G401.6 (cell line): ENCODE measurements around the gene NEGR1.

Experiments
- FAIRE-seq: peaks from 2 replicates; lab custom pipeline; 2012; peaks lifted over from hg19 to GRCh38; lab: Jason Lieb, UNC

Gene NEGR1

DNA sequence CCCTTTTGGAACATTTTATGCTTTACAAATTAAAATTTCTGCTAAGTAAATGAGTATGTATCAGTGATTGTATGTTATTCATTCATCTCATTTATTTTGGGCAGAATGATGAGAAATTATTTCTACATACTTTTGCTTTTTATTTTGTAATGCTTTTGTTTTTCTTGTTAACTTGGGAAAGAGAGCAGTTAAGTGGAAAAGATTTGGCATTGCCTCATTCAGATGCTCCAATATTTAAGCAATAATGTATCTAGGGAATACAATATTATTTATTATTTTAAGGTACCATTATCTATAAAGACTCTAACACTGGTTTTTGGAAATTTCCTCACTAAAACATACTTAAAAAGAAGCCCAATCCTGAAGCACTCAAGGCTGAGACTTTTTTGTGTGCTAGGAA lies 431.8 kb downstream of the NEGR1 start:
- no peak for FAIRE-seq

DNA sequence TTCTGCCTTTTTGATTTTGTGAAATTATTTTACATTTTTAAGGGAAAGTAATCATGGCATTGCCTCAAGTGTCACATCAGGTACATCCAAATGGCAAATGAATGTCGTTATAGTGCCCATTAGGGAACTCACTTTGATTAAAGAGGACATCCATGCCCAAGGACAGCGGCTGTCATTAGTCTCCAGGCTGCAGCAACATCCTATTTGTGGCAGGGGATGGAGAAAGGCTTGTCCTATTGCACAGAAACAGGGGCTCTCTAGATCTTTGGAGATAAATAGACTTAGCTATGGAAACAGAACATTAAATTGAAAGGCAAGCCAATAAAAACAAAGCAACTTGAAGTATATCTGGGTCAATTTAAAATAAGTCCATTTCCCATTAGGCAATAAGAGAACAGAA lies 439.3 kb downstream of the NEGR1 start:
- no peak for FAIRE-seq

DNA sequence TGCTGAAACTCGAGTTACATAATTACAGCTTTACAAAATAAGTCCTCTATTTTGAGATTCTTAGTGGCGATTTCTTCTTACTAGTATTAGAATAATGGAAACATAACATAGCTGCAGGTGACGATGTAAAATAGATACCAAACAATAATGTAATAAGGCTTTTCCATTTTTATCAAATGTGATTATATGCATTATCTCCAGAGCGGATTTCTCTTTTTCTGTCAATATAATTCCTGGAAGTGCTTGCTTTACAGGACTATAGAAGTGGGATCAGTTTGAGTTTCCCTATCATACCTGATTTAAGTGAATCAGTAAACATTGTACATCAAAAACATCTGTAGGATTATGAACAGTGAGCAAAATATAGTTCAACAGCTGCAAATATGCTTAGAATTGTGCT lies 442.5 kb downstream of the NEGR1 start:
- FAIRE-seq: no peak

DNA sequence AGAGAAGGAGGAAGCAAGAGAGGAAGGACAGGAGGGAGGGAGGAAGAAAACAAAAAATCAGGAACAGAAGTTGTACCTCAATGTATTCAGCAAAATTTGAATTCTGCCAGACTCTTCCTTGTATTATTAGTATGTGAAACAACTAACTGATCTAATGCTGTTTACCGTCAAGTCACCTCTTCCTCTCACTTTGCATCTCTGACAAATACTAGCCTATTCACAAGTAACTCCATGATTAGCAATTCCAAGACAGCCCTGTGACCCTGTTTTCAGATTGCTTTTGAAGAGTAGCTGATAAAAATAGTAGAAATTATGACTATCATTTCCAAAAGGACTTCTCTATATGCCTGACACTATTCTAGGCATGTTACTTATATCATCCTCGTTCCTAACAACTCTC lies 445.4 kb downstream of the NEGR1 start:
- FAIRE-seq: no peak

DNA sequence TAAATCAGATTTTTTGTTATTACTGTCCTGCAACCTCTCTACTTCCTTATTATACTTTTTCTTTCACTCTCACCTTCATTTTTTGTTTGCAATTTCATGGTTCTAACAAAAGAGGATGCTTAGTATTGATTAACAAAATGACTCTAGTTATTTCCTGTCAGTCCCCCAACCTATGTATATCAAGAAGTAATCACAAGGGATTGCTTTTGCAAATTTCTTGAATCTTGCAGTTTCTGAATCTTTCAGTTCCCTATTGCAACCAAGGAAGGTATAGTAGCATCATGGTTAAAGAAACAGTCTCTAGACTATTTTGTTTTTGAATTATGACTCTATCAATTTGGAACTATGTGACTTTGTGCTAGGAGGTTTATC lies 446.9 kb downstream of the NEGR1 start:
- FAIRE-seq: no peak

DNA sequence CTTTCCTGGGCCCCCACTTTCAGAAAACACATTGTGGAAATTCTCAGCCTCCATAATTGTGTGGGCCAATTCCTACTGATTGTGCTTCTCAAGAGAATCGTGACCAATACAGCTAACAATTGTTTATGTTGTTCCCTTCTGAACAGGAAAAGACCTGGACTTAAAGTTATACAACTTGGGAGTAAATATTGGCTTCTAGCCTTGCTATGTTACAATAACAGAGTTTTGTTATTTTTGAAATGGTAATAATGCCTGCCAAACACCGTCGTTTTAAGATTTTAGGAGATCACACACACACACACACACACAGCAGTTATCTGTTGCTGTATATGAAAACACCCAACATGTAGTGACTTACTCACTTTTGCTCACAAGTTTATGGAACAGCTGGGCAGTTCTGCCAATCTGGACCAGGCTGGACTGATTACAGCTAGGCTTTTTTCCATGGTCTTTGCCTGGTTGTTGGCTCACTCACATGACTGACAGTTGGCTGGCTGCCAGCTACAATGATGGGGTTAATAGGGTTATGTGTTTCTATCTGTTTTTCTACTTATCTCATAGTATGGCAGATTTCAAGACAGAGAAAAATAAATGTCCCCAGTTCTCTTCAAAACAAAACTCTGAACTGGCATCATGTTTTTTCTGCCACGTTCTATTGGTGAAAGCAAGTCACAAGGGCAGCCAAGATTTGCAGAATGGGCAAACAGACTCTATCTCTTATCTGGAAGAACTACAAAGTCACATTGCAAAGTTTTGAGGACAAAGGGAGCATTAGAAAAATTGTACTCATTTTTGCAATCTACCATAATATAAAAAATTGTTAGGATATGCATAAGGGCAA lies 447.5 kb downstream of the NEGR1 start:
- FAIRE-seq: no peak

DNA sequence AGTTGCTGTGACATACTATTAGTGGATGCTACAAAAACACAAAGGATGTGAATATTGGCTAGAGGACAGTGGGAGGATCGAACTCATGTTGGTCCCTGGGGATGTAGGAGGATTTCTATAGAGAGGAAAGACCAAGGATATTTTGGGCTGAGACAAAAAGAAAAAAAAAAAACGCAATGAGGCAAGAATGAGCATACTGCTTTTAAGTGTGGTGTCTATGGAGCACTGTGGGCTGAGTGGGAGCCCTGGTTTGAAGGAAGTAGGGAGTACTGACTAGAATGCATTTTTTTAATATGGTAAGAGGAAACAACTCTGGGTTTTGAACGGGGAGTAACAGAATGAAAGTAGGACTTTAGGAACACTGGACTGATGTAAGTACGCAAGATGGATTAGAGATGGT lies 450.7 kb downstream of the NEGR1 start:
- FAIRE-seq: no peak

DNA sequence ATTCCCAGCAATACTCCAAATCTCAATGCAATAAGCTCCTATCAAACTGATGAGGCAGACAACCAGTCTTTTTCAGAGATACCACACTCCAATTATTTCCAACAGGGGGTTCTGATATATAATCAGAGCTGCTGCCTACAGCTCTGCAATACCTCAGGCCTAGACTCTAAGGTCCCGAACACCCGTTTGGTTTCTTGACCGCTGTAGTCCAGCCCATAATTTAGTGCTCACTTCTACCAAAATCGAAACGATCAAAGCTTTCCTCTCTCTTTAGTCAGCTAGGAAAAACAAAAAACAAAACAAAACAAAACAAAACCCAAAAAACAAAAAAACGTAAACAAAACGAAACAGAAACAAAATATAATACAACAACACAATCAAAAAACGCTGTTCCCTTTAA lies 453.0 kb downstream of the NEGR1 start:
- no peak for FAIRE-seq

DNA sequence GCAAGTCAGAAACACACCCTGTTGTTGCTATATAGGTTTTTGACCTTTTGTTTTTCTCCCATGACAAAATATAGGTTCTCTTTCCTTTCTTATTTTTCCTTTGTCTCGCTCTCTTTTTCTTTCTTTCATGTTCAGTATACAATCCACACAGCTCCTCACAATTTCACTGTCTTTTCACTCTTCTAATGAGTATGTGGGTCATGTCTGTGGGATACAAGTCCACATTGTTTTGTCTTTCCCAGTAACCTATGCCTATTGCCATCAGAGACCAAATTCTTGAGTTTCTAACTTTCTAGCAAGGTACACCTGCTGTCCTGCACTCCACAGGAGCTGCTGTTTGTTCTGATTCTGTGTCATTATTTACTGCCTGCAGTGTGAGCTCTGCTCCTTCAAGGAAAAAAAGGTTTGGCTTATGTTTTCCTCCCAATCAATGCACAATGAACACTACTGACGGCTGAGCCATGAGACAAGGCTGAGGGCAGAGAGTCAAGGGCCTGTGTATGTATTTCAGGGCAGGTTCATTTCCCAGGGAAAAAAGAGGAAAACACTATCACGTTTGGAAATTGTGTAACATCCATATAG lies 453.8 kb downstream of the NEGR1 start:
- no peak for FAIRE-seq

DNA sequence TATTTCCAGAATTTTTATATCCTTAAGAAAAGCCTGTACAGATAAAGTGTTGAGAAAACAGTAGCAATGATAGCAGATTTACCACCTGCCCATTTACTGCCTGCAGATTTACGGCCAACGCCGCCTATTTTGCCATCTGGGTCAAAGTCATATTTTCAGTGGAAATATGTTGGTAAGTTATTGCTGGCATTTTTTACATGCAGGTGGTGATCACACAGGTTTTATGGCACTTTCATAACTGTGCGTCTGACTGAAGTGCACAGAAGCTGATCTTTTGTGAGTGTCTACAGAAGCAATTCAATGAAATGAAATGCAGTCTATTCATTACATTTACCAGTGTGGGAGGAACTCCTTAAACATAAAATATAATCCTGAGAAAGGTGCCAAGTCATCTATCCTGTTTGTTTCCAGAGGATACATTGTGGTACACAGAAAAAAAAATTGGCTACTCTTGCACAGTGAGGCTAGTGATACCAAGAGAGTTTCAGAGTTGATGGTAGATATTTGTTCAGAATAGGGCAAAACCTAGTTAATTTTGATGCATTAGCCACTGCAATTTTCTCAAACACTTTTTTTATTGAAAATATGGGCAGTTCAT lies 458.5 kb downstream of the NEGR1 start:
- FAIRE-seq: no peak

DNA sequence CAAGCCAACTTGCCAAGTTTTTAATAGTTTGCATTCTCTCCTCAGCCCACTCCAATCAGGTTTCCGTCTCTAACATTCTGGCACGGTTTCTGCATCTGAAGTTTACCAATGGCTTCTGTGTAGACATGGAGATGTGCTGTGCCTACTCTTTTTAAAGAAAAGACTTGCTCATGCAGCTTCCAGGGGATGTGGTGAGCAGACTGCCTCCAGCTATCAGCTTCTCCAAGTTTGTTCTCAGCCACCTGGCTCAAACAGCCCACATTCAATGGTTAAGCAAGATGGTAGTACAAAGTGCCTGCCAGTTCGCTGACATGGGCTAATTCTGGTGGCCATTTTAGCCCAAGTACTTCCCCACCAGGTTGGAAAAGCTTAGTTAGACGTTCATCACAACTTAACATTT lies 465.3 kb downstream of the NEGR1 start:
- FAIRE-seq: no peak

DNA sequence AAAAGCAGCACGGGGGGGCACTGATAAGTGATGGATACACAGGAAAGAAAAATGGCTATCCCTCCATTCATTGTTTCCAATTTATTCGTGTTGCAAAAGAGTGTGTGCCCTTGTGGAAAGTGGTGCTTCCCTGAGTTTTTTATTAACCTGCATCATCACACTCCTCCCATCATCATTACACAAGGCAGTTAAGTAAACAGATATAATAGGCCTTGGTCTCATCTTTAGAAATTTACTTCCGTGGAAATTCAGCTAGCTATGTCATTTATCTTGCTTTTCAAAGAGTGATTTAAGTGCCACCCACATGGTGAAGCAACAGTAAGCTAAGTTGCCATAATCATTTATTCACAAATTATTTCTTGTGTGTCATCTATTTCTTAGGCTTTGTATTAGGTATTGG lies 473.3 kb downstream of the NEGR1 start:
- no peak for FAIRE-seq

DNA sequence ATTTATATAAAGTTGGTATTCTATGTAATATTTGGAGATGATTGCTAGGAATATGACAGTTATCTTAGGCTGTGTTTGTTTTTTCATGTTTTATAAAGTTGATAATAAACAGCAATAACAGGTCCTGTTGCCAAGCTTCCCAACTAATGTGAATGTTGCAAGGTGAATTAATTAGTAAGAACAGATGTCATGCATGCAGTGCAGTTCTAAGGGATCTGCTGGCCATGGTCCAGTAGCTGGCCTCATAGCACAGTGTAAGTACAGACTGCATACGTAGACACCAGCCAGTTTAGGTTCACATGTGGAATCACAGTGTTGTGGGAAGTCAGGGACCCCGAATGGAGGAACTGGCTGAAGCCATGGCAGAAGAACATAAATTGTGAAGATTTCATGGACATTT lies 478.2 kb downstream of the NEGR1 start:
- FAIRE-seq: no peak

DNA sequence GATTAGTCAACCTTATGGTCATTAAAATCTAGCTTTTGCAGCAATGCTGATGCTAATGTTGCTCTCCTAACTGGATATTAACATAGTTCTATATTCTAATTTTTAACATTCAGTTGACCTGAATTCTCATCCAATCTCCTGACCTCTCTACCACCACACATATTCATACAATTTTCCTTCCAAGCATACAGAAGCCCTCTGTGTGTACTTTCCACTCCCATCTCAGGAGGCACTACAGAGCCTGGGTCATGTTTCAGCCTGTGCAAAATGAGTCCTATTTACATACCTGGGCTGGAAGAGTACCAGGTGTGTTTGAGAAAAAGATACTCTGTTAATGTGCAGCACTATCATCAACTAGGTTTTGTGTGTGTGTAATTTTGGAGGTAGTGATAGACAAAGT lies 486.3 kb downstream of the NEGR1 start:
- FAIRE-seq: no peak

DNA sequence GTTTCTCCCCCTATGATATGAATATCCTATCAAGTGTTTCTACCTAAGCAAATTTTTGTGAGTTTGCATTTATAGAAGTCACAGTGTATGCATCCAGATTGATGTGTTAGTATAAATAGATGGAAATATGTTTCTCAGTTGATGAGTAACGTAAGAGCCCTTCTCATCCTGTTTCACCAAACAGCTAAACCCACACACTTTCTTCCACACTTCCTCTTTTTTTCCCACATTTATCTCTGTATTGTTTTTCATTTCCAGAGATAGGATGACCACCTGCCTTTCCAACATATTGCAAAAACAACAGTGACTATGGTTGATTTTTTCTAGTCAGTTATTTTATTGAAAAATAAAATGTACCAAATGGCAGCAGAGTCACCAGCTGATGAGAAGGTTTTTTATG lies 490.1 kb downstream of the NEGR1 start:
- no peak for FAIRE-seq

DNA sequence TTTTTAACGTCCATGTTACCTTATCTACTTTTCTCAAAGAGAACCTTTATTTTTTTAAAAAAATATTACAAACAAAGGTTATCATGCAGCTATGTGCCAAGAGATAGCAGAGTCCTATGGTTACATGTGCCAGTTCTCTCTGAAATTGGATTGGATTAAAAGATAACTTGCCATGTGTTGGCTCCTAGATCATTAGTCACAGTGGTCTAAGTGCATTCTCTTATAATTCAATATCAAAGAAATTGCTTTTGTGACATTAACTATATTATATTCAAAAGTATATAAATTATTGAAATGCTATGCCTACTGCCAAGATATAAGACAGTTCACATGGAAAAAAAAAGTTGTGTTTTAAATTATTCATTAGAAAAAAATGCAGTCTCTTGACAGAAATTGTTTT lies 494.2 kb downstream of the NEGR1 start:
- no peak for FAIRE-seq

DNA sequence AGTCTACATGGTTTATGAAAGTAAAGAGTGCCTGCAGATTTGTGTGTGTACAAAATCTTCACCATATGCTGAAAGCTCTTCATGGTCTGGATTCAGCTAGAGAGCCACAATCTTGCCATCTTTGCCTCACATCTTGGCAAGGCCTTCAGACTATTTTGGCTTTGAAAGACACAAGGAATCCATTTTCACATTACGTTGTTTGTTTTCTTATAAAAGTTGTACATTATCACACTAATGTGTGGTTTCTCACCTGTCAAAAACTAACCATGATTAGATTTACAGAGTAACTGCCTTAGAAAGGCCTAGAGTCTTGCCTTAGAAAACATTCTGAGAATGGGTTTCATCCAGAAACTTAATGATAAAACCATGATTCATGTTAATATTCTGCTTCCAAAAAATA lies 494.6 kb downstream of the NEGR1 start:
- FAIRE-seq: no peak

DNA sequence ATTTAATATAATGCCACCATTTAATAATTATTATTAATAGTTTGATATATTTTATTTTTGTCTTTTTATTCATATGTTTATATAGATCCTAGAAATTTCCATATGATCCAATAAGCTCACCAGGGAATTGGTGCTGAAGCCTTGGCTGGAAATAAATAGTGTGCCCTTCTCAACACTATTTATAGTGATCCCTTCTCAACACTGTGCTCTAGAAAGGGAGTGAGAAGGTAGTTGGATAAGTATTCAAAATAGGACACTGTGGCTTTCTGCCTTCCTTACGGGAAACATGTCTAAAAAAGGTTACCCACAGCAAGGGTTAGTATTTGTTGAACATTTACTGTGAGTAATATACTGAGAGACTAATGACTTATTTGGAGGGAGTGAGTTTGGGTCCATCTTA lies 496.1 kb downstream of the NEGR1 start:
- no peak for FAIRE-seq

DNA sequence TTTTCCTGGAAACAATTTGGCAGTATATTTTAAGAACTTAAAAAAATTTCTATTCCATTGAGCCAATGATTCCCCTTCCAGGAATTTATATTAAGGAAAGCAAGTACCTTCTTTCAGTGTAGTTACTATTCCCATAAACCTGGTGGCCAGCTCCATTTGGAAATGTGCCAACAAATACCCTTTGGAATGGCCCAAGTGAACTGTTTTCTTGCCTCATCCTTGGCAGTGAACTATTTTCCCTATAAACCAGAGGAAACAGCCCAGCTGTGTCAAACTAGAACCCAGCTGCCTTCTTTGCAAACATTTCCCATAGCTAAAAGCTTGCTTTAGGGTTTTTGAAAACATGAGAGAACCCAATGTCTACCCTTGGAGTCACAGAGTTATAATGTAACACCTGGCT lies 496.9 kb downstream of the NEGR1 start:
- no peak for FAIRE-seq

DNA sequence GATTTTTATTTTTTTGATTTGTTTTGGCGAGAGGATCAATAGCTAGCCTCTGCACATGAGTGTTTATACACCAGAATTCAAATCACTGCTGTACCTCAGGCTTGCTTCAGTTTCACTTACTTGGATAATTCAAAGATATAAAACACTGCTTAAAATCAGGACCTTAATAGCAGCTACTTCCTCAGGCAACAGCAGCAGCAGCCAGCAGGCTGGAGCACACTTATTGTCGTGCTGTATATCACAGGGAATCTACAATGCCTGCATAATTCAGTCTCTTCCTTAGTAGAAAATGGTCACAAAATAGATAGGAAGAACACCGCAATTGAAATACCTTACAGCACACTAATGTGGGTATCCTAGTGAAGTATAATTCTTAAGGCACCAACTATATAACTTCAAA lies 497.3 kb downstream of the NEGR1 start:
- FAIRE-seq: no peak

DNA sequence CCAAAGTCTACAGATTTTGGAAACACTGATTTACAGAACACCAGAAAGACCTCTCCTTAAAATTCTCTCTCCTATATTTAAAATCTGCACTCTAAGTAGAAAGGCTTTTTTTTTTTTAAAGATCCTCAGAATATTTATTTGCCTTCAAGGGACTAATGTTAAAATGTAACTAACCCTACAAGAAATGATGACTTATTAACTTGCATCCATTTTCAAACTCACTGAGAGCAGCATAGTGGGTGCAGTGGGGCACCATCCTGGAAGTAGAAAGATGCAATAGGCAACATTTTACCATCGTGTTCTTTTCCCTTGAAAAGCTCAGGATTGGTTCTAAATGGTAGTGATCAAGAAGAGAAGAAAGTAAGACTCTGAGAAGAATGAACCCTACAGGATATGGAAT lies 498.1 kb downstream of the NEGR1 start:
- no peak for FAIRE-seq

DNA sequence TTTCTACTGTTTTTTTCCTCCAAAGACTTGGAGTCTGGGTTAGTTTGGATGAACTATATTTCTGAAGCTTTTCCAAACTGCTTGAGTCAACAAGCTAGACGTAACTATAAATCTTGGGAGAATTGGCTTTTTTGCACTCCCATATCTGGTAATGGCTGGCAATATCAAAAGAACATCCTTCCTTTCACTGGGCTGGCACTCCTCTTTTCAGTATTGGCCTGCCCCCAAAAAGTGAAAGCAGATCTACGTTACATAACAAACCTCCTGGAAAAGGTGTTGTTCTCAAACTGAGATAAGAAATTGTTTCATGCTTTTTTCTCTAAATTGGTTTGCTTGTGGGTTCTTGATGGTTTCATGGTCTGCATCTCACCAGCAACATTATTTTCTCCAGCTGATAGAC lies 499.3 kb downstream of the NEGR1 start:
- no peak for FAIRE-seq

DNA sequence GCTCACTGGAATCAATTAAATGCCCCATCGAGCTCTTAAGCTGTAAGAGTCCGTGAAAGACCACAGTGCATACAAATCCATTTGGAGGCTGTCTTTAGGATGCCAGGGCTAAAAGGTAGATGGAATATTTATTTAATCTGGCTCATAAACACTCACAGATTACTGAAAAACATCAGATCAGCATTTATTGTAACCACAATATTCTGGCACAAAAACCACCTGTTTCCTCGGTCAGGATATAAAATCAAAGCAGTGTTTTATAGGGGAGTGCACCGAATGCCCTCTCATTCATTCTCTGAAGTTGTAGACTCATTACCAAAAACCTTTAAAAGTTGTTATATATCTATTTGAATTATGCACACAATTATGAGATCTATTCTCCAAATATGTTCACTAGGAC lies 500.9 kb downstream of the NEGR1 start:
- FAIRE-seq: no peak

DNA sequence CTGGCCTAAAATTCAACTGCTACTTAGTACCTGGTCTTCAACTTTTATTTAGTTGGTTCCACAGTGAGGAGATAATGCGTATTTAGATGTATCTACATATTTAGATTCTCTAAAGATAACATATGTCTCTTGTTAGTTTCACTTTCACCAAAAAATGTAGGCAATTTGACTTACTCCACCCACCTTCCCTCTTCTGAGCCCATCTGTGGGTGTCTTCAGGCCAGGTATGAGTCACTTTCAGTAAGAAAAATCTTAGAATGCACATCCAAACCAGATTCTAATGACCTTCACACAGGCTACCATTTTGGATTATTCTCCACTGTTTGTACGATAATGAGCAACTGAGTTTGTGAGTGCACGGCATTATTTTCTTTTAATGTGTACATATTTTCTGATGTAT lies 501.7 kb downstream of the NEGR1 start:
- no peak for FAIRE-seq
